NCI-H2081 treated with DMSO at 0.1 percent for 48 hours (cell line): ENCODE results near the gene MUC5AC.
"Not testable (repeated sequence)": the region's sequence is repeated elsewhere in the genome, so short reads cannot be mapped to it uniquely, and the experiment has no call there.

ENCODE experiments used
- DNase-seq: peaks from one replicate; lab custom pipeline; 2025; lab: John Stamatoyannopoulos, UW

MUC5AC gene

GRCh38 chr11:1177020-1177770, 19.4 kb downstream of the MUC5AC start:
- DNase-seq, result no peak

- no peak for DNase-seq
These were observed 20.0 kb downstream of the MUC5AC start for GRCh38 chr11:1177771-1178090.

- DNase-seq, result no peak
These were observed 20.6 kb downstream of the MUC5AC start for GRCh38 chr11:1178201-1178885.

- no peak for DNase-seq
These were observed 21.2 kb downstream of the MUC5AC start for GRCh38 chr11:1178906-1179305.

- no peak for DNase-seq
These were observed 21.9 kb downstream of the MUC5AC start for GRCh38 chr11:1179641-1180040.

- no peak for DNase-seq
These were observed 22.4 kb downstream of the MUC5AC start for GRCh38 chr11:1180171-1180570.

- DNase-seq, result no peak
These were observed 23.2 kb downstream of the MUC5AC start for GRCh38 chr11:1180947-1181391.

GRCh38 chr11:1181420-1181819, 23.7 kb downstream of the MUC5AC start:
- DNase-seq, result no peak

- no peak for DNase-seq
These were observed 24.2 kb downstream of the MUC5AC start for GRCh38 chr11:1181853-1182535.

GRCh38 chr11:1184139-1184538, 26.4 kb downstream of the MUC5AC start:
- DNase-seq, result not testable (repeated sequence)

- not testable (repeated sequence) for DNase-seq
These were observed 30.8 kb downstream of the MUC5AC start for GRCh38 chr11:1188451-1189130.

GRCh38 chr11:1189816-1190215, 32.1 kb downstream of the MUC5AC start:
- DNase-seq, result not testable (repeated sequence)

GRCh38 chr11:1191786-1192470, 34.2 kb downstream of the MUC5AC start:
- DNase-seq, result not testable (repeated sequence)

GRCh38 chr11:1192741-1193325, 35.1 kb downstream of the MUC5AC start:
- no peak for DNase-seq

GRCh38 chr11:1193326-1194230, 35.8 kb downstream of the MUC5AC start:
- DNase-seq, result no peak

- no peak for DNase-seq
These were observed 36.7 kb downstream of the MUC5AC start for GRCh38 chr11:1194231-1194976.

GRCh38 chr11:1194977-1195681, 37.4 kb downstream of the MUC5AC start:
- no peak for DNase-seq

- DNase-seq, result no peak
These were observed 38.1 kb downstream of the MUC5AC start for GRCh38 chr11:1195682-1196515.
